MM.1S (cell line): ENCODE measurements around the gene CDH5.

Experiments used
- DNase-seq: peaks from one replicate; pipeline ENCODE4 v3.0.0-alpha.2; 2015
- H2AFZ ChIP-seq: fragments of 300-600 bp; sonication (generic); 2 replicates; pipeline ENCODE4 v1.6.0; 2016; ENCODE audit warnings: antibody characterized with exemption, low read length
- H3F3A ChIP-seq: fragments of 300-600 bp; sonication (generic); 2 replicates; pipeline ENCODE4 v1.6.1; 2016; ENCODE audit warnings: mild to moderate bottlenecking, antibody characterized with exemption, low read length, moderate library complexity, mixed read lengths; ENCODE audit not compliant: insufficient read depth
- H3K27ac ChIP-seq: fragments of 300-600 bp; sonication (generic); 2 replicates; pipeline ENCODE4 v1.5.1; 2016; ENCODE audit warnings: mild to moderate bottlenecking, low read length
- H3K27me3 ChIP-seq: fragments of 300-600 bp; sonication (generic); replicated peaks from 2 replicates; pipeline ENCODE4 v1.6.0; 2016; ENCODE audit warnings: low read length; ENCODE audit not compliant: insufficient read depth
- H3K36me3 ChIP-seq: fragments of 300-600 bp; sonication (generic); replicated peaks from 2 replicates; pipeline ENCODE4 v1.6.1; 2016; ENCODE audit warnings: mild to moderate bottlenecking, low read length, mixed read lengths; ENCODE audit not compliant: insufficient read depth
- H3K4me1 ChIP-seq: fragments of 300-600 bp; sonication (generic); 2 replicates; pipeline ENCODE4 v1.6.1; 2016; ENCODE audit warnings: low read length, mixed read lengths
- H3K4me2 ChIP-seq: fragments of 300-600 bp; sonication (generic); 2 replicates; pipeline ENCODE4 v1.6.0; 2016; ENCODE audit warnings: low read depth, low read length
- H3K4me3 ChIP-seq: fragments of 300-600 bp; sonication (generic); 2 replicates; pipeline ENCODE4 v1.5.1; 2016; ENCODE audit warnings: low read length, mixed read lengths
- H3K79me2 ChIP-seq: fragments of 300-600 bp; sonication (generic); 2 replicates; pipeline ENCODE4 v1.6.1; 2016; ENCODE audit warnings: mixed run types, low read length, mixed read lengths
- H3K9ac ChIP-seq: fragments of 300-600 bp; sonication (generic); 2 replicates; pipeline ENCODE4 v1.6.1; 2016; ENCODE audit warnings: low read length, mixed read lengths
- H3K9me2 ChIP-seq: fragments of 300-600 bp; sonication (generic); replicated peaks from 2 replicates; pipeline ENCODE4 v1.6.1; 2016; ENCODE audit warnings: mild to moderate bottlenecking, low read length, mixed read lengths; ENCODE audit not compliant: insufficient read depth
- H3K9me3 ChIP-seq: fragments of 300-600 bp; sonication (generic); replicated peaks from 2 replicates; pipeline ENCODE4 v1.6.1; 2016; ENCODE audit warnings: mild to moderate bottlenecking, low read length, mixed read lengths; ENCODE audit not compliant: insufficient read depth
- H4K20me1 ChIP-seq: fragments of 300-600 bp; sonication (generic); 2 replicates; pipeline ENCODE4 v1.6.1; 2016; ENCODE audit warnings: mild to moderate bottlenecking, low read length, moderate library complexity, mixed read lengths; ENCODE audit not compliant: insufficient read depth
- CTCF ChIP-seq: fragments of 300-600 bp; sonication (generic); IDR thresholded peaks from 2 replicates; pipeline ENCODE4 v1.5.1; 2016; ENCODE audit warnings: antibody characterized with exemption, low read length, mixed read lengths
- EZH2 ChIP-seq: fragments of 300-600 bp; sonication (generic); optimal IDR thresholded peaks from 2 replicates; pipeline ENCODE3; 2017; ENCODE audit warnings: low read depth, mild to moderate bottlenecking, antibody characterized with exemption, low read length, mixed read lengths
- EZH2phosphoT487 ChIP-seq: fragments of 300-600 bp; sonication (generic); IDR thresholded peaks from 2 replicates; pipeline ENCODE4 v1.6.1; 2018; ENCODE audit warnings: antibody characterized with exemption, low read length

CDH5 gene

GRCh38 chr16:66375451-66375850 is 9.0 kb downstream of the CDH5 start:
- Histone ChIP-seq H3K9me2 (no peaks in the 10 kb centered on the region), H3K4me3 (no peak overlapping the region), H2AFZ (no peak overlapping the region), H3K36me3 (no peaks in the 10 kb centered on the region), H3K9ac (no peak overlapping the region), H4K20me1 (no peaks in the 10 kb centered on the region), H3K27ac (no peak overlapping the region), H3F3A (no peaks in the 10 kb centered on the region), H3K79me2 (no peaks in the 10 kb centered on the region), H3K4me2 (no peak overlapping the region), H3K27me3 (no peaks in the 10 kb centered on the region), H3K9me3 (no peaks in the 10 kb centered on the region), H3K4me1 (no peaks in the 10 kb centered on the region)
- DNase-seq, result no peak
- TF ChIP-seq EZH2phosphoT487, result no peak
- no peak for TF ChIP-seq EZH2
- no peak for TF ChIP-seq CTCF

GRCh38 chr16:66376114-66376513 is 9.6 kb downstream of the CDH5 start:
- no peak for DNase-seq
- H3K79me2 ChIP-seq, result no peaks in the 10 kb centered on the region
- H3K4me2 ChIP-seq, result no peak overlapping the region
- H3K4me3 ChIP-seq, result no peak overlapping the region
- no peaks in the 10 kb centered on the region for H3F3A ChIP-seq
- H3K36me3 ChIP-seq, result no peaks in the 10 kb centered on the region
- no peaks in the 10 kb centered on the region for H3K9me3 ChIP-seq
- no peak overlapping the region for H3K27ac ChIP-seq
- H3K4me1 ChIP-seq, result no peaks in the 10 kb centered on the region
- TF ChIP-seq EZH2phosphoT487 (no peak), EZH2 (no peak), CTCF (no peak)
- H3K9me2 ChIP-seq, result no peaks in the 10 kb centered on the region
- no peak overlapping the region for H2AFZ ChIP-seq
- H3K27me3 ChIP-seq, result no peaks in the 10 kb centered on the region
- no peak overlapping the region for H3K9ac ChIP-seq
- no peaks in the 10 kb centered on the region for H4K20me1 ChIP-seq

GRCh38 chr16:66376577-66377305 is 10.2 kb downstream of the CDH5 start:
- Histone ChIP-seq H3F3A (no peaks in the 10 kb centered on the region), H3K4me1 (no peaks in the 10 kb centered on the region), H3K9me3 (no peaks in the 10 kb centered on the region), H4K20me1 (no peaks in the 10 kb centered on the region), H2AFZ (no peak overlapping the region), H3K27ac (no peak overlapping the region), H3K79me2 (no peaks in the 10 kb centered on the region), H3K36me3 (no peaks in the 10 kb centered on the region), H3K4me3 (no peak overlapping the region), H3K9me2 (no peaks in the 10 kb centered on the region), H3K27me3 (no peaks in the 10 kb centered on the region), H3K9ac (no peak overlapping the region), H3K4me2 (no peak overlapping the region)
- no peak for TF ChIP-seq EZH2
- TF ChIP-seq CTCF, result no peak
- TF ChIP-seq EZH2phosphoT487, result no peak
- no peak for DNase-seq
